ENCODE data around the gene ACTMAP.

ACTMAP gene

DNA sequence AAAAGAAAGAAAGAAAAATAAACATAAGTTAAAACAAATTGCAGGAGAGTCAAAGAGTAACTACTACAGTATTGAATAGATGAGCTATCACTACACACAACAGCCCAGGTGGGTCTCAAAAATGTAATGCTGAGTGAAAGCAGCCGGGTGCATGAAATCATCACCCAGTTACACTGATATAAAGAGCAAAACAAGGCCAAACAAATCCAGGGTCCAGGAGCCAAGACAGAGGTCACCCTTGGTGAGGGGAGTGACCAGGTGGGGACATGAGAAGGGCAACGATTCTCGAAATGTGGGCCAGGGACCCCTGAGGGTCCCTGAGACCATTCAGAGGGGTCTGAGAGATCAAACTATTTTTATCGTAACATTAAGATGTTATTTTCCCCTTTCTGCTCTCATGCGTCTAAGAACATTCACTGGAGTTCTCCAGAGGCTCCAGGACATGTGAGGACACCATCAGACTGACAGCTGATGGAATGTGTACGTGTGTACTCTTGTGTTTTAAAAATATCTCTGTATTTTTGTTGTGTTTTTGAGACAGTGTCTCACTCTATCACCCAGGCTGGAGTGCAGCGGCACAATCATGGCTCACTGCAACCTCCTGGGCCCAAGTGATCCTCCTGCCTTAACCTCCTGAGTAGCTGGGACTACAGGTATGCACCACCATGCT lies 44.2 kb downstream of the ACTMAP start:
- no peak for DNase-seq
- in situ Hi-C loops (cut with HindIII; ENCODE audit: low pct_ligation_motif_present, low pct_unique_long_range_greater_than_20kb, low sequenced_read_pairs): no loop called here

- in situ Hi-C loops (cut with HindIII; ENCODE audit: low pct_ligation_motif_present, low pct_unique_long_range_greater_than_20kb, low sequenced_read_pairs): no loop called here
- no peak for DNase-seq
Observed at GRCh38 chr19:40705362-40705651, 45.0 kb downstream of the ACTMAP start.

- in situ Hi-C loops (cut with HindIII; ENCODE audit: low pct_ligation_motif_present, low pct_unique_long_range_greater_than_20kb, low sequenced_read_pairs): no loop called here
- no peak for DNase-seq
Observed at GRCh38 chr19:40704491-40705361, 45.6 kb downstream of the ACTMAP start.

DNA sequence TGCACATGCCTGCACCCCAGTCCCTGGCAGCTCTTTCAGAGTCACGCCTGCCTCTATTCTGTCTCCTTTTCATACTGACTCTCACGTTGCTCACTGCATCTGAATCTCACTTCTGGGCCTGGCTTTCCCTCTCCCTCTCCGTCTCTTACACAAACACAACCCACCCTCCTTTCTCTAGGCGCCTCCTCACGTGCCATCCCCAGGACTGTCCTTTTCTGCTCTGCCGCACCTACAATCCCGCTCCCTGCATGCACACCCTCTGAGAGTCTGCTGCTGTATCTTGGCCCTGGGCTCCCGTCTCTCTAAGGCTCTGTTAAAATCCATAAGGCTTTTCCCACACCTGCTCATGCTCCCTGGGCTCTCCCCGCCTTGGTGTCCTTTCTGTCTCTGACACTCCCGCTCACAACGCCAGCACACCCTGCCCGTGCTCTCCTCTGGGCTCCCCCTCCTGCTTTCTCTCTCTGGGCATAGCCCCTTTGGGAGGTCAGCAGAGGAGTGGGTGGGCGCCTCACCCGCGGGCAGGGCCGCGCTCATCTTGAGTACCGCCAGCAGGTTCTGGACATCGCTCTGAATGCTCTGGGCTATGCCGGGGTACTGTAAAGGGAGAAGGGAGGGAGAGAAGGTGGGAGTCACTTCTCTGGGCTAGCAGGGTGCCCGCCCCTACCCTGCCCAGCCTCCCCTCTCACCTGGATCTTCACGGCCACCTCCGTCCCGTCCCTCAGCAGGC lies 47.1 kb downstream of the ACTMAP start:
- DNase-seq: no peak
- in situ Hi-C loops (cut with HindIII; ENCODE audit: low pct_ligation_motif_present, low pct_unique_long_range_greater_than_20kb, low sequenced_read_pairs): no loop called here

- in situ Hi-C loops (cut with HindIII; ENCODE audit: low pct_ligation_motif_present, low pct_unique_long_range_greater_than_20kb, low sequenced_read_pairs): no loop called here
Observed at GRCh38 chr19:40702337-40703012, 47.8 kb downstream of the ACTMAP start.

DNA sequence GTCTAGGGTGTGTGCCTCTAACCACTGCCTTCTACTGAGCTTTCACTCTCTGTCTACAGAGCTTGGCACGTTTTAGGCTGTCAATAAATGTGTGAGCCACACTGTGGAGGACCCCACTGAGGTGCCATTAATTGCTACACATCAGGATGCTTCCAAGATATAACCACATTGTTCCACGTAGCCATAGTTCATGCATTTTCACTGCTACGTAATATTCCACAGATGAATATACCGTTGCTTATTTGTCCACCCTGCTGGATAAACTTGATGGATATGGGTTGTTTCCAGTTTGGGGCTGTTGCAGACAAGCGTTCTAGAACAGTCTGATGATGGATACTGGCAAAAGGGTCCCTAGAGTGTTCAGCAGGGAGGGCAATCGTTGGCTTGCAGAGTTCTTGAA lies 48.5 kb downstream of the ACTMAP start:
- in situ Hi-C loops (cut with HindIII; ENCODE audit: low pct_ligation_motif_present, low pct_unique_long_range_greater_than_20kb, low sequenced_read_pairs): no loop called here
- no peak for DNase-seq

More at GRCh38 chr19:40702337-40703012, 47.8 kb downstream of the ACTMAP start:
- DNase-seq: no peak

- in situ Hi-C loops (cut with HindIII; ENCODE audit: low pct_ligation_motif_present, low pct_unique_long_range_greater_than_20kb, low sequenced_read_pairs): no loop called here
- no peak for DNase-seq
Observed at GRCh38 chr19:40700083-40700482, 50.2 kb downstream of the ACTMAP start.

- DNase-seq: no peak
- in situ Hi-C loops (cut with HindIII; ENCODE audit: low pct_ligation_motif_present, low pct_unique_long_range_greater_than_20kb, low sequenced_read_pairs): no loop called here
Observed at GRCh38 chr19:40697007-40697406, 53.3 kb downstream of the ACTMAP start.

DNA sequence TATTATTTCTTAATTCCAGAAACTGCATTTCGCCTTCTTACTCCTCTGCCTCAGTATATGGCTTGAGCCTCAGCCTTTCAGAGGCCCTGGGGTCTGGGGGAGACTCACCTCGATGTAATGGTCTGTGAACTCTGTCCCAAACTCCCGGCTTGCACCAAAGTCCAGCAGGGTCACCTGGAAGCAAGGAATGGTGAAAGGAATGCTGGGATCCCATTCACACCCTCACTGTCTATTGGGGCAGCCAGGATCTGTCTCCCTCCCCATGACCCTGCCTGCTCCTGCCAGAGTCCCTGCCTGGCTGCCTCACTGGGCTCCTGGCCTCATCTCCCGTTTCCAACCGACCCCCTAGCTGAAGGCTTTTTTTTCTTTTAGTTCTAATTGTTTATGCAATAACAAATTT lies 54.4 kb downstream of the ACTMAP start:
- in situ Hi-C loops (cut with HindIII; ENCODE audit: low pct_ligation_motif_present, low pct_unique_long_range_greater_than_20kb, low sequenced_read_pairs): no loop called here
- no peak for DNase-seq

- in situ Hi-C loops (cut with HindIII; ENCODE audit: low pct_ligation_motif_present, low pct_unique_long_range_greater_than_20kb, low sequenced_read_pairs): no loop called here
- no peak for DNase-seq
Observed at GRCh38 chr19:40693896-40694295, 56.4 kb downstream of the ACTMAP start.

DNA sequence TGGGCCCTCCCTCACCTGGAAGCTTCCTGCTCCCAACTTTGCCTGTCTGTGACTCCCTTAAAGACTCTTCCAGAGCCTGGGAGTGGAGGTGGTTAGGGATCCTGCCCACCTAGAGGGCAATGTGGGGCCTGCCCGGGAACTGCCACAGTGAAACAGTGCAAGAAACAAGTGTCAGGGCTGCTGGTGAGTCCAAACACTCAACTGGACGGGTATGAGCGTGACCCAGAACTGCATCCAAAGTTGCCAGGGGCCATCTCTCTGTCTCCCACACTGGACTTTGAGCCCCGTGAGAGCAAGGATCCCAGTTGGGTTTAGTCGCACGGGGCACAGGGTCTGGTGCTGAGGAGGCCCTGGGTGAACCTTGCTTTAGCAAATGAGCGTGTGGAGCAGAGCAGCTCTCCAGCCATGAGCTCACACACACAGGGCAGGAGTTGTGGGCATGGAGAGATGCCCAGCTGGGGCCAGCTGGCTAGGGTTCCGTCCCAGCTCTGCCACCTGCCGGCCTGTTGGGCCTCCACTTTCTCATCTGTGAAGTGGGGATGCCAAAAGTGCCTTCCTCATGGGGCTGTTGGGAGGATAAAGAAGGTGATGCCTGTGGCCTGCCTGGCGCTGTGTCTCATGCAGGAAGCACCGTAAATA lies 57.0 kb downstream of the ACTMAP start:
- DNase-seq: no peak
- in situ Hi-C loops (cut with HindIII; ENCODE audit: low pct_ligation_motif_present, low pct_unique_long_range_greater_than_20kb, low sequenced_read_pairs): no loop called here

DNA sequence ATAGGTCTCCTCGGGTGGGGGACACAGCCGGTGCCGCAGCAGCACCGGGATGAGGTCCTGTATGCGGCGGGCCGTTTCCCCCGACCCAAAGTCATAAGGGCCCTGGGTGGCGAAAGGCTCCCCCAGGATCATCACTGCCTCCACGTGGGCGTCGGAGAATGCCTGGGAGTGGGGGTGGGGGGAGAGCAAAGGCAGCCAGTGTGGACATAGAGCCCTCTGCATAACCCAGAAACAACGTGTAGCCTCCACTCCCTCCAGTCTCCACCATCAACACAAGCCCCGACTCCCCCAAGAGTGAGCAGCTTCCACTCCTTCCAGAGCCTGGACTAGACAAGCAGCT lies 58.1 kb downstream of the ACTMAP start:
- no peak for DNase-seq
- in situ Hi-C loops (cut with HindIII; ENCODE audit: low pct_ligation_motif_present, low pct_unique_long_range_greater_than_20kb, low sequenced_read_pairs): no loop called here

- no peak for DNase-seq
- in situ Hi-C loops (cut with HindIII; ENCODE audit: low pct_ligation_motif_present, low pct_unique_long_range_greater_than_20kb, low sequenced_read_pairs): no loop called here
Observed at GRCh38 chr19:40691421-40692211, 58.7 kb downstream of the ACTMAP start.

Measured in ACHN (cell line).